Body of pancreas (tissue), 4 donors: Measurements from ENCODE around the gene OMA1. TPM values are rescaled to one million over a fixed set of nuclear protein-coding genes. Genes with fewer than 3 reads are reported as not detected.
"Not testable (repeated sequence)": the region's sequence is repeated elsewhere in the genome, so short reads cannot be mapped to it uniquely, and the experiment has no call there.

Experiments used
- ATAC-seq: fragments of 150-250 bp; one replicate; pipeline ENCODE4 v1.9.1; 2016
- DNase-seq, 4 donors: peaks; one replicate each; pipeline ENCODE4 v3.0.0-alpha.2; 2019
- H3K27ac ChIP-seq, 4 donors: fragments of 200-600 bp; sonication (generic); 1 replicate in 3 of 4; 2 replicates in 1 of 4; pipeline versions ENCODE4 v1.5.1 to v1.6.1; 2016 to 2019; ENCODE audit warnings: mild to moderate bottlenecking in 1 of 4, mixed read lengths in 1 of 4, moderate library complexity in 1 of 4
- H3K27me3 ChIP-seq, 2 donors: fragments of 200-600 bp; sonication (generic); one replicate each; pipeline ENCODE4 v1.6.0; 2016; ENCODE audit warnings: mild to moderate bottlenecking in 1 of 2
- H3K36me3 ChIP-seq, 2 donors: fragments of 200-600 bp; sonication (generic); replicated peaks in 1 of 2; 2 replicates each; pipeline ENCODE4 v1.5.1; 2016; ENCODE audit warnings: low read depth in 2 of 2; ENCODE audit not compliant: insufficient read depth in 1 of 2
- H3K4me1 ChIP-seq: fragments of 200-600 bp; sonication (generic); one replicate; pipeline ENCODE4 v1.6.0; 2016
- H3K4me3 ChIP-seq, 2 donors: fragments of 200-600 bp; sonication (generic); 1 replicate in 1 of 2; 2 replicates in 1 of 2; pipeline ENCODE4 v1.5.1; 2016 to 2019
- H3K9me3 ChIP-seq, 3 donors: fragments of 200-600 bp; sonication (generic); 1 replicate in 2 of 3; 2 replicates in 1 of 3; pipeline ENCODE4 v1.5.1; 2016
- CTCF ChIP-seq, 7 experiments: fragments of 450-650 bp in 4 of 7; fragments of 200-600 bp in 3 of 7; sonication (generic) in 3 of 7; IDR thresholded peaks; one replicate each; pipeline ENCODE4 v1.5.1; 2016 to 2019; ENCODE audit warnings: antibody characterized with exemption in 7 of 7
- POLR2A ChIP-seq, 3 donors: fragments of 450-650 bp; IDR thresholded peaks; one replicate each; pipeline ENCODE4 v1.6.1; 2016; ENCODE audit warnings: antibody characterized with exemption in 3 of 3, mild to moderate bottlenecking in 2 of 3
- WGBS, 2 donors: methylation state at CpG; one replicate each; pipeline ENCODE4 v1.1.5; 2017; 5-methylcytosine and 5-hydroxymethylcytosine counted together
- intact Hi-C: fragments of 100-400 bp; cut with DNase I; formaldehyde crosslinking; loops from one replicate; pipeline ENCODE4 v1.15.1; 2023
- total RNA-seq, 2 donors: library from RNA; depleted of rRNA; stranded (reverse); fragments of >200 nt; gene quantifications; one replicate each; pipeline ENCODE4 v1.1.0, GENCODE V29; 2016

Gene OMA1
- total RNA-seq, 2 donors from 2014 or later: 16.5 to 18.7 TPM

- no peaks in the 10 kb centered on the region for H3K36me3 ChIP-seq
- no peaks in the 10 kb centered on the region for H3K27me3 ChIP-seq
- ATAC-seq (no peak), DNase-seq (no peak)
- no peaks in the 10 kb centered on the region for H3K4me1 ChIP-seq
- no peak overlapping the region for H3K27ac ChIP-seq
- no peak for TF ChIP-seq CTCF (IDR thresholded peaks at IDR 0.05)
- no peak for TF ChIP-seq POLR2A (IDR thresholded peaks at IDR 0.05)
- no peaks in the 10 kb centered on the region for H3K9me3 ChIP-seq
- no peak overlapping the region for H3K4me3 ChIP-seq
- intact Hi-C loops: no loop called here
Measured at GRCh38 chr1:58502519-58502918, 44.0 kb downstream of the OMA1 start.

DNA sequence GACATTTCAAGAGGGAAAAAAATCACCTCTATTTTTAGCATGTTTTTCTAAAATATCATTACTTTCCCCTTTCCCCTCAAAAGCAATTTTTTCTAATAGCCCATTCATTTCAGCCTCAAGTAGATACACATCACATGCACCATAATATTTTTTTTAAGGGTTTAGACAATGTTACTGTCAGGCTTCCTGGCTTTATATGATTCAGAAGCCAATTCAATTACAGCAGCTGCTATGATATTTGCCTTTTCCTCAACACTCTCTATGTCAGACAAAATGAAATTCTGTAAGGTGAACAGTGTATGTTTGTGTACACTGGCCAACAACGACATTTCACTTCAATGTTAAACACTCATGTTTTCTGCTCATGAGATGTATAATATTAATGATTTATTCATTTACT is 46.5 kb downstream of the OMA1 start:
- intact Hi-C loops: no loop called here
- Histone ChIP-seq H3K4me3 (no peak overlapping the region), H3K27ac (no peak overlapping the region), H3K9me3 (no peaks in the 10 kb centered on the region), H3K4me1 (no peaks in the 10 kb centered on the region), H3K27me3 (no peaks in the 10 kb centered on the region), H3K36me3 (no peaks in the 10 kb centered on the region)
- 46 to 80% methylated on average over 1 of the region's 1 CpG for WGBS, 2 donors
- ATAC-seq (no peak), DNase-seq (no peak)
- no peak for TF ChIP-seq CTCF (IDR thresholded peaks at IDR 0.05)

DNA sequence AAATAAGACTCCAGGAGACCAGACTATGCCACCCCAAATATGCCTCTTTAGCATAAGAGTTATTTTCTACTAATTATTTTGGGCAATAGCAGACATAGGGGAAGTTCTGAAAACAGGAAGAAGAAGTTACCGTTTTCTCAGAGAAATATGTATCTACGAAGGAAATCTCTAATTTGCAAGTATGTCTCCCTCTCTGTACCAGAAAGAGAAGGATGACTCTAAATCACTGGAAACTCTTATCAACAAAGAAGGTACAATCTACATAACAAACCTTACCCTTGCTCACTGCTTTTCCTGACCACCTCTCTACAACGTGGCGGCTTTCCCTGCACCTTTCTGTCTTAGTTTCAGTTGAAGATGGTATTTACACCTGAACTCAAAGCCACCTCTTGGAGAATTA is 49.0 kb downstream of the OMA1 start:
- WGBS, 2 donors: 78 to 88% methylated on average over 4 of the region's 4 CpGs
- DNase-seq (no peak), ATAC-seq (no peak)
- no peaks in the 10 kb centered on the region for H3K36me3 ChIP-seq
- no peaks in the 10 kb centered on the region for H3K27me3 ChIP-seq
- no peak overlapping the region for H3K27ac ChIP-seq
- intact Hi-C loops: no loop called here
- no peak overlapping the region for H3K4me3 ChIP-seq
- H3K9me3 ChIP-seq: no peaks in the 10 kb centered on the region
- TF ChIP-seq POLR2A (IDR thresholded peaks at IDR 0.05) (no peak), CTCF (IDR thresholded peaks at IDR 0.05) (no peak)
- no peaks in the 10 kb centered on the region for H3K4me1 ChIP-seq

GRCh38 chr1:58496042-58496441 is 50.5 kb downstream of the OMA1 start:
- no peak overlapping the region for H3K4me3 ChIP-seq
- H3K36me3 ChIP-seq: no peaks in the 10 kb centered on the region
- no peaks in the 10 kb centered on the region for H3K4me1 ChIP-seq
- DNase-seq (no peak), ATAC-seq (no peak)
- 75 to 78% methylated on average over 3 of the region's 3 CpGs for WGBS, 2 donors
- TF ChIP-seq CTCF (IDR thresholded peaks at IDR 0.05): no peak
- TF ChIP-seq POLR2A (IDR thresholded peaks at IDR 0.05): no peak
- no peaks in the 10 kb centered on the region for H3K9me3 ChIP-seq
- no peaks in the 10 kb centered on the region for H3K27me3 ChIP-seq
- intact Hi-C loops: no loop called here
- no peak overlapping the region for H3K27ac ChIP-seq

GRCh38 chr1:58488914-58489313 is 57.6 kb downstream of the OMA1 start:
- H3K4me3 ChIP-seq, ATAC-seq, H3K4me1 ChIP-seq, H3K27ac ChIP-seq, H3K36me3 ChIP-seq, H3K9me3 ChIP-seq, H3K27me3 ChIP-seq, DNase-seq, intact Hi-C loops: not testable (repeated sequence)
- WGBS, 2 donors: 98 to 99% methylated on average over 18 of the region's 18 CpGs
